ENCODE data around the gene ARF3. TPM values are rescaled to one million over a fixed set of nuclear protein-coding genes. Genes with fewer than 3 reads are reported as not detected.
A peak's percentile ranks its signal among the peaks of the same experiment; 100 is the strongest.

Gene ARF3
- total and polyA plus RNA-seq, 4 donors = 65.3 to 155 (median 109) TPM

DNA sequence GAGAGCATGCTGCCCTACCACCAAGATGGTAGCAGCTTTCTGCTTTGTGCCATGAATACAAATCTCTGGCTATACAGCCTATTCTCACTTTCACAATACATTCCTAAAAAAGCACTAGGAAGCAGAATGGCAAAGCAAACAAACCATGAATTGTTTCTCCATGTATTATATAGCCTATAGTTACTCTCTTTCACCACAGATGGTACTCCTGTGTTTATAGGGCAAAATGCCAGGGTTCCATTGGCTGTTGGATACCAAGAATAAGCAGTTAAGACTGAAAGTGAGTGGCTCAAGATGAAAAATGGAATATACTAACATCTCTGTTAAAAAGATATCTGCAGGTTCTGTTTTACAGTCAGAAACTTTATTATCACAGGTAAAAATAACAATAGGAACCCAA, 11.1 kb downstream of the ARF3 start:
- H3K27me3 ChIP-seq (ENCODE audit: control insufficient read depth in 1 of 2, insufficient read depth in 2 of 2, low read length in 1 of 2) = no peaks in the 10 kb centered on the region
- ATAC-seq (ENCODE audit: low FRiP score) = no peak
- H3K27ac ChIP-seq (ENCODE audit: low read depth in 1 of 2, low read length in 2 of 2) = no peak overlapping the region
- H3K4me1 ChIP-seq (ENCODE audit: control insufficient read depth in 1 of 2, insufficient read depth in 2 of 2, low read length in 2 of 2) = no peaks in the 10 kb centered on the region
- peaks cover 0 to 3% of the 10 kb centered on the region in 2 donors for H3K36me3 ChIP-seq (ENCODE audit: control insufficient read depth in 1 of 2, insufficient read depth in 2 of 2, low read length in 1 of 2)
- H3K4me3 ChIP-seq (ENCODE audit: low read length in 2 of 2) = no peak overlapping the region
- no peak for DNase-seq
- no peaks in the 10 kb centered on the region for H3K9me3 ChIP-seq (ENCODE audit: control insufficient read depth, low read length)
- intact Hi-C loops (cut with DNase I) = no loop called here

- intact Hi-C loops (cut with DNase I) = no loop called here
- Histone ChIP-seq H3K4me3 (ENCODE audit: low read length in 2 of 2) (no peak overlapping the region), H3K9me3 (ENCODE audit: control insufficient read depth, low read length) (no peaks in the 10 kb centered on the region), H3K27ac (ENCODE audit: low read depth in 1 of 2, low read length in 2 of 2) (no peak overlapping the region), H3K36me3 (ENCODE audit: control insufficient read depth in 1 of 2, insufficient read depth in 2 of 2, low read length in 1 of 2) (peaks cover 2 to 3% of the 10 kb centered on the region in 2 donors), H3K27me3 (ENCODE audit: control insufficient read depth in 1 of 2, insufficient read depth in 2 of 2, low read length in 1 of 2) (no peaks in the 10 kb centered on the region), H3K4me1 (ENCODE audit: control insufficient read depth in 1 of 2, insufficient read depth in 2 of 2, low read length in 2 of 2) (no peaks in the 10 kb centered on the region)
- 65 to 87% methylated on average over 4 of the region's 4 CpGs for WGBS, 2 donors
- DNase-seq (no peak), ATAC-seq (ENCODE audit: low FRiP score) (no peak)
These were observed 14.1 kb downstream of the ARF3 start for GRCh38 chr12:48943221-48943620.

- DNase-seq (peak in 1 of 2 donors; percentile 47), ATAC-seq (ENCODE audit: low FRiP score) (no peak)
- 77 to 85% methylated on average over 3 of the region's 3 CpGs for WGBS, 2 donors
- H3K36me3 ChIP-seq (ENCODE audit: control insufficient read depth in 1 of 2, insufficient read depth in 2 of 2, low read length in 1 of 2) = peaks cover 2 to 3% of the 10 kb centered on the region in 2 donors
- no peaks in the 10 kb centered on the region for H3K27me3 ChIP-seq (ENCODE audit: control insufficient read depth in 1 of 2, insufficient read depth in 2 of 2, low read length in 1 of 2)
- no peaks in the 10 kb centered on the region for H3K4me1 ChIP-seq (ENCODE audit: control insufficient read depth in 1 of 2, insufficient read depth in 2 of 2, low read length in 2 of 2)
- no peak overlapping the region for H3K4me3 ChIP-seq (ENCODE audit: low read length in 2 of 2)
- no peaks in the 10 kb centered on the region for H3K9me3 ChIP-seq (ENCODE audit: control insufficient read depth, low read length)
- intact Hi-C loops (cut with DNase I) = no loop called here
- no peak overlapping the region for H3K27ac ChIP-seq (ENCODE audit: low read depth in 1 of 2, low read length in 2 of 2)
These were observed 17.1 kb downstream of the ARF3 start for GRCh38 chr12:48940181-48940580.

DNA sequence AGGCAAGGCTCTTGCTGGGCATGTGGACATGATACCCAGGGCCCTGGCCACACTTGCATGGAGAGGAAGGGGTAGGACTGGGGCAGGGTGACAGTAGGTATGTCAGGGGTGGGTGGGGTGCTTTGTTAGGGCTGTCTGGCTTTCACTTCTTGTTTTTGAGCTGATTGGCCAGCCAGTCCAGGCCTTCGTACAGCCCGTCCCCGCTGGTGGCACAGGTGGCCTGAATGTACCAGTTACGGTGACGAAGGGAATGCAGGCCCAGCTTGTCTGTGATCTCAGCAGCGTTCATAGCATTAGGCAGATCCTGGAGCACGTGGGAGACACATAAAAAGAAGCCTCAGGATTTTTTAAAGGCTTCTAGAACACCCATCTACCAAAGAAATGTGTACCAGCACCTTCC, 18.5 kb downstream of the ARF3 start:
- H3K9me3 ChIP-seq (ENCODE audit: control insufficient read depth, low read length) = no peaks in the 10 kb centered on the region
- H3K36me3 ChIP-seq (ENCODE audit: control insufficient read depth in 1 of 2, insufficient read depth in 2 of 2, low read length in 1 of 2) = peaks cover 2 to 3% of the 10 kb centered on the region in 2 donors
- 82 to 88% methylated on average over 7 of the region's 7 CpGs for WGBS, 2 donors
- DNase-seq (no peak), ATAC-seq (ENCODE audit: low FRiP score) (no peak)
- H3K27me3 ChIP-seq (ENCODE audit: control insufficient read depth in 1 of 2, insufficient read depth in 2 of 2, low read length in 1 of 2) = no peaks in the 10 kb centered on the region
- no peak overlapping the region for H3K27ac ChIP-seq (ENCODE audit: low read depth in 1 of 2, low read length in 2 of 2)
- no peaks in the 10 kb centered on the region for H3K4me1 ChIP-seq (ENCODE audit: control insufficient read depth in 1 of 2, insufficient read depth in 2 of 2, low read length in 2 of 2)
- intact Hi-C loops (cut with DNase I) = no loop called here
- H3K4me3 ChIP-seq (ENCODE audit: low read length in 2 of 2) = no peak overlapping the region

GRCh38 chr12:48937170-48937569, 20.1 kb downstream of the ARF3 start:
- Histone ChIP-seq H3K9me3 (ENCODE audit: control insufficient read depth, low read length) (no peaks in the 10 kb centered on the region), H3K4me1 (ENCODE audit: control insufficient read depth in 1 of 2, insufficient read depth in 2 of 2, low read length in 2 of 2) (no peaks in the 10 kb centered on the region), H3K4me3 (ENCODE audit: low read length in 2 of 2) (no peak overlapping the region), H3K27me3 (ENCODE audit: control insufficient read depth in 1 of 2, insufficient read depth in 2 of 2, low read length in 1 of 2) (no peaks in the 10 kb centered on the region), H3K36me3 (ENCODE audit: control insufficient read depth in 1 of 2, insufficient read depth in 2 of 2, low read length in 1 of 2) (peaks cover 4 to 11% of the 10 kb centered on the region in 2 donors), H3K27ac (ENCODE audit: low read depth in 1 of 2, low read length in 2 of 2) (no peak overlapping the region)
- intact Hi-C loops (cut with DNase I) = loop anchor here in 1 of 2 donors (2.0 kb wide), 1 partner anchor 84 kb away; the partner anchor contains the start of gene DDX23
- WGBS, 2 donors = 78 to 88% methylated on average over 6 of the region's 6 CpGs
- ATAC-seq (ENCODE audit: low FRiP score) (no peak), DNase-seq (no peak)

DNA sequence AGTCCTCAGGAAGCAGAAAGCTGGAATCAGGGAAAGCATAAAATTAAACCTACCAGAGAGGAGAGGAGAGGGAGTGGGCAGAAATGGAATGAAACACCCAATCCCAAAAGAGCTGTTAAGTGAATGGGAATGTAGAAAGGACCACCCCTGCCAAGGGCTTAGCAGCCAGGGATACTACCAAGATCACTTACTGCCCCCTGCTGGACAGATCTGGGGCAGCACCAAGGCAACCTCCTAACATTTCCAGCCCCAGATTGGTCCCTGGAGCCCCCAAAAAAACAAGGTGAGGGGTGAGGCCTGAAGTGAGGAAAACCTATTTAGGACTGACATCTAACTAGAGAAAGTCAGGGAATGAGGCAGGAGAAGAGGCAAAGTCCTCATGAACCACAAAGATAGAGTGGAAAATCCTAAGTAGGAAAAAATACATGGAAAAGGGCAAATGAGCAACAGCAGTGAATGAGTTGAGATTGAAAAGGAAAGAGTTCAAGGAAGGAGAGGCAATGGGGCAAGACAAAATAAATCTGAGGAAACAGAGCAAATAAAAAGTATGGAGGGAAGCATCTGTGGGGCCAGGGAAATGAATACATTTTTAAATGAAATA, 20.8 kb downstream of the ARF3 start:
- intact Hi-C loops (cut with DNase I) = loop anchor here in 1 of 2 donors (2.0 kb wide), 1 partner anchor 84 kb away; the partner anchor contains the start of gene DDX23
- ATAC-seq (ENCODE audit: low FRiP score) (peak; percentile 84), DNase-seq (peak; percentile 80 to 92)
- Histone ChIP-seq H3K36me3 (ENCODE audit: control insufficient read depth in 1 of 2, insufficient read depth in 2 of 2, low read length in 1 of 2) (peaks cover 4 to 10% of the 10 kb centered on the region in 2 donors), H3K4me3 (ENCODE audit: low read length in 2 of 2) (no peak overlapping the region), H3K27me3 (ENCODE audit: control insufficient read depth in 1 of 2, insufficient read depth in 2 of 2, low read length in 1 of 2) (no peaks in the 10 kb centered on the region), H3K9me3 (ENCODE audit: control insufficient read depth, low read length) (no peaks in the 10 kb centered on the region), H3K4me1 (ENCODE audit: control insufficient read depth in 1 of 2, insufficient read depth in 2 of 2, low read length in 2 of 2) (no peaks in the 10 kb centered on the region), H3K27ac (ENCODE audit: low read depth in 1 of 2, low read length in 2 of 2) (no peak overlapping the region)

GRCh38 chr12:48934312-48934706, 23.0 kb downstream of the ARF3 start:
- intact Hi-C loops (cut with DNase I) = loop anchor here in 1 of 2 donors (2.0 kb wide), 1 partner anchor 82 kb away; the partner anchor contains the start of gene DDX23
- no peak overlapping the region for H3K4me3 ChIP-seq (ENCODE audit: low read length in 2 of 2)
- 99 to 100% methylated on average over 1 of the region's 1 CpG for WGBS, 2 donors
- DNase-seq = no peak
- no peak for ATAC-seq (ENCODE audit: low FRiP score)
- H3K27me3 ChIP-seq (ENCODE audit: control insufficient read depth in 1 of 2, insufficient read depth in 2 of 2, low read length in 1 of 2) = no peaks in the 10 kb centered on the region
- peaks cover 2 to 8% of the 10 kb centered on the region in 2 donors for H3K36me3 ChIP-seq (ENCODE audit: control insufficient read depth in 1 of 2, insufficient read depth in 2 of 2, low read length in 1 of 2)
- no peak overlapping the region for H3K27ac ChIP-seq (ENCODE audit: low read depth in 1 of 2, low read length in 2 of 2)
- no peaks in the 10 kb centered on the region for H3K9me3 ChIP-seq (ENCODE audit: control insufficient read depth, low read length)
- no peaks in the 10 kb centered on the region for H3K4me1 ChIP-seq (ENCODE audit: control insufficient read depth in 1 of 2, insufficient read depth in 2 of 2, low read length in 2 of 2)

DNA sequence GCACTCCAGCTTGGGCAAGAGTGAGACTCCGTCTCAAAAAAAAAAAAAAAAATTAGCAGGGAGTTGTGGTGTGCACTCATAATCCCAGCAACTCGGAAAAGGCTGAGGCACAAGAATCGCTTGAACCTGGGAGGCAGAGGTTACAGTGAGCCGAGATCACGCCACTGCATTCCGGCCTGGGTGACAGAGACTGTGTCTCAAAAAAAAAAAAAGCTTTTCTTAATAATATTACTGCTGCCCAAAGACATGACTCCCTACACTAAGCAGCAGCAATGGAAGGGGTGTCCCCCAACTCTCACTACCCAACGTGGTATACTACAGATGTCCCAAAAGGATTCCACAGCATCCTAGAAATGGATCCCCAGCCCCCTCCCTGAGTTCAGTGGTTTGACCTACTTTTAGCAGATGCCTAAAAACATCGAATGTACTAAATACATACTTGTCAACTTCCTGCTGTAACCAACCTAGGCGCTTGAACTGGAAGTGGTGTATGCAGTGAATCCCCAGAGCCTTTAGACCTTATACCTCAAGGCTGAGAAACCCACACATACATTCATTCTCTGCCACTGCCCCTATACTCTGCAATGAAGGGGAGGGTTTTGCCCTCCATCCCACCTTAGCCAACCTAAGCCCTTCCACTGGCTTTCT, 23.5 kb downstream of the ARF3 start:
- Histone ChIP-seq H3K9me3 (ENCODE audit: control insufficient read depth, low read length) (no peaks in the 10 kb centered on the region), H3K36me3 (ENCODE audit: control insufficient read depth in 1 of 2, insufficient read depth in 2 of 2, low read length in 1 of 2) (peaks cover 2 to 8% of the 10 kb centered on the region in 2 donors), H3K4me3 (ENCODE audit: low read length in 2 of 2) (no peak overlapping the region), H3K4me1 (ENCODE audit: control insufficient read depth in 1 of 2, insufficient read depth in 2 of 2, low read length in 2 of 2) (no peaks in the 10 kb centered on the region), H3K27ac (ENCODE audit: low read depth in 1 of 2, low read length in 2 of 2) (no peak overlapping the region), H3K27me3 (ENCODE audit: control insufficient read depth in 1 of 2, insufficient read depth in 2 of 2, low read length in 1 of 2) (no peaks in the 10 kb centered on the region)
- intact Hi-C loops (cut with DNase I) = loop anchor here in 1 of 2 donors (2.0 kb wide), 1 partner anchor 81 kb away; the partner anchor contains the start of gene DDX23
- DNase-seq = no peak
- 88% methylated on average over 9 of the region's 9 CpGs for WGBS, 2 donors
- ATAC-seq (ENCODE audit: low FRiP score) = no peak

GRCh38 chr12:48932878-48933277, 24.4 kb downstream of the ARF3 start:
- ATAC-seq (ENCODE audit: low FRiP score) (no peak), DNase-seq (no peak)
- H3K36me3 ChIP-seq (ENCODE audit: control insufficient read depth in 1 of 2, insufficient read depth in 2 of 2, low read length in 1 of 2) = peaks cover 2 to 8% of the 10 kb centered on the region in 2 donors
- intact Hi-C loops (cut with DNase I) = no loop called here
- H3K4me1 ChIP-seq (ENCODE audit: control insufficient read depth in 1 of 2, insufficient read depth in 2 of 2, low read length in 2 of 2) = no peaks in the 10 kb centered on the region
- H3K4me3 ChIP-seq (ENCODE audit: low read length in 2 of 2) = no peak overlapping the region
- no peaks in the 10 kb centered on the region for H3K9me3 ChIP-seq (ENCODE audit: control insufficient read depth, low read length)
- no peaks in the 10 kb centered on the region for H3K27me3 ChIP-seq (ENCODE audit: control insufficient read depth in 1 of 2, insufficient read depth in 2 of 2, low read length in 1 of 2)
- no peak overlapping the region for H3K27ac ChIP-seq (ENCODE audit: low read depth in 1 of 2, low read length in 2 of 2)
- 79 to 94% methylated on average over 2 of the region's 2 CpGs for WGBS, 2 donors

Measured in aorta (tissue), 5 donors.